Karpas-422 (cell line): Measurements from ENCODE around the gene CAPN12. TPM values are rescaled to one million over a fixed set of nuclear protein-coding genes. Genes with fewer than 3 reads are reported as not detected.

Experiments
- DNase-seq: peaks from one replicate; pipeline ENCODE4 v3.0.0-alpha.2; 2015
- H2AFZ ChIP-seq: fragments of 200-600 bp; sonication (generic); 2 replicates; pipeline ENCODE4 v1.6.1; 2014; ENCODE audit warnings: antibody characterized with exemption, low read length, mixed read lengths
- H3K27ac ChIP-seq: fragments of 200-600 bp; sonication (generic); 2 replicates; pipeline ENCODE4 v1.5.1; 2014; ENCODE audit warnings: mild to moderate bottlenecking, low read length, moderate library complexity
- H3K27me3 ChIP-seq: fragments of 200-600 bp; sonication (generic); 2 replicates; pipeline ENCODE4 v1.6.1; 2014; ENCODE audit warnings: low read length, mixed read lengths
- H3K36me3 ChIP-seq: fragments of 200-600 bp; sonication (generic); 2 replicates; pipeline ENCODE4 v1.6.1; 2014; ENCODE audit warnings: low read length, mixed read lengths; ENCODE audit not compliant: insufficient read depth
- H3K4me1 ChIP-seq: fragments of 200-600 bp; sonication (generic); 2 replicates; pipeline ENCODE4 v1.6.1; 2014; ENCODE audit warnings: mild to moderate bottlenecking, low read length, mixed read lengths
- H3K4me2 ChIP-seq: fragments of 200-600 bp; sonication (generic); 2 replicates; pipeline ENCODE4 v1.6.1; 2014; ENCODE audit warnings: low read length, low read depth, mild to moderate bottlenecking; ENCODE audit not compliant: poor library complexity, severe bottlenecking
- H3K4me3 ChIP-seq: fragments of 200-600 bp; sonication (generic); 2 replicates; pipeline ENCODE4 v1.5.1; 2014; ENCODE audit warnings: mild to moderate bottlenecking, antibody characterized with exemption, low read length, mixed read lengths
- H3K79me2 ChIP-seq: fragments of 200-600 bp; sonication (generic); 2 replicates; pipeline ENCODE4 v1.6.1; 2014; ENCODE audit warnings: mild to moderate bottlenecking, low read length, mixed read lengths
- H3K9ac ChIP-seq: fragments of 200-600 bp; sonication (generic); 2 replicates; pipeline ENCODE4 v1.6.0; 2014; ENCODE audit warnings: low read length
- H3K9me2 ChIP-seq: fragments of 200-600 bp; sonication (generic), shearing (Covaris generic); replicated peaks from 2 replicates; pipeline ENCODE4 v1.6.0; 2014; ENCODE audit warnings: mild to moderate bottlenecking, low read length, moderate library complexity; ENCODE audit not compliant: insufficient read depth
- H3K9me3 ChIP-seq: fragments of 300-700, 200-600 bp; sonication (generic); 2 replicates; pipeline ENCODE4 v1.6.1; 2014; ENCODE audit warnings: low read length, mixed read lengths
- H4K20me1 ChIP-seq: fragments of 200-600 bp; sonication (generic); 2 replicates; pipeline ENCODE4 v1.6.1; 2014; ENCODE audit warnings: mild to moderate bottlenecking, antibody characterized with exemption, low read length, low read depth; ENCODE audit not compliant: insufficient read depth
- total RNA-seq: library from RNA; depleted of rRNA; stranded (reverse); fragments of >200 nt; shearing (Covaris generic); gene quantifications from 2 replicates; pipeline ENCODE4 v1.2.3, GENCODE V29; 2014; ENCODE audit warnings: low replicate concordance

The CAPN12 gene
- total RNA-seq, 1 experiment from 2014 or later: not detected

DNA sequence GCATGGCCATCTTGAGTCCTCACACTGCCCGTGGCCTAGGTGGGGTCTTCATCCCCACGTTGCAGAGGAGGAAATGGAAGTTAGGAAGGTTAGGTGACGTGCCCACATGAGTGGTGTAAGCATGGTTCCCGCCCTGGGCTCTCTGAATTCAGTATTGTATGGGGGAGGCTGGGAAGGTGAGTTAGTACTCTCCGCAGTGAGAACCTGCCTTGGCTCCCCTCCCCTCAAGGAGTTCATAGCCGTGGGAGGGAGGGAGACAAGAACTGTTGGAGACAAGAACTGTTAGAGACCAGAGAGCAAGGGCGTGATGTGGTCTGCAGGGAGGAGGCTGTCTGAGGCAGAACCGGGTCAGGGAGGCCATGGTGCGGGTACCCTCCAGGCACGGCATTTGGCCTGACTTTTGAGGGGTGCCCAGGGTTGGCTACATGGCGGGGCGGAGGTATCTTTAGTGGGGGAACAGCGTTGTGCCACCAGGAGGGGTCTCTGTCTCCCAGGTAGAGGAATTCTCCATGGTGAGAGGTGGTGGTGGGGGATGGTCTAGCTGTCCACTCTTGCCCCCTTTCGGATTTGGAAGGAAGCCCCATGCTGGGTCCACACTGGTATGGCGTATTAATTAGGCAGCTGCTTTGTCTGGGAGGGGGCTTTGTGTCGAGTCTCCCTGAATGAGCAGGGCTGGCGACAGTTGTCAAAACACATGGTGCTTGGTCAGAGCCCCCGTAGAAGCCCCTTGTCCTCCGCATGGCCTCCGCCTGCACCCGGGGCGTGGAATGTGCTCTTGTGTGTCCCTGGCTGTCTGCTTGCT is 45.8 kb downstream of the CAPN12 start:
- H3K36me3 ChIP-seq: no peaks in the 10 kb centered on the region
- no peaks in the 10 kb centered on the region for H3K27me3 ChIP-seq
- H3K27ac ChIP-seq: no peak overlapping the region
- peaks cover 23% of the 10 kb centered on the region for H3K4me1 ChIP-seq
- no peak overlapping the region for H2AFZ ChIP-seq
- H3K9me2 ChIP-seq: no peaks in the 10 kb centered on the region
- no peak overlapping the region for H3K4me2 ChIP-seq
- H3K79me2 ChIP-seq: peaks cover 59% of the 10 kb centered on the region
- no peak overlapping the region for H3K9ac ChIP-seq
- no peak for DNase-seq
- H4K20me1 ChIP-seq: peaks cover 12% of the 10 kb centered on the region; the same call in 1 of the 2 replicates
- no peaks in the 10 kb centered on the region for H3K9me3 ChIP-seq
- H3K4me3 ChIP-seq: no peak overlapping the region

GRCh38 chr19:38697641-38698071 is 46.6 kb downstream of the CAPN12 start:
- Histone ChIP-seq H3K4me3 (no peak overlapping the region), H3K36me3 (no peaks in the 10 kb centered on the region), H3K9ac (no peak overlapping the region), H3K27me3 (no peaks in the 10 kb centered on the region), H3K4me2 (no peak overlapping the region), H3K9me2 (no peaks in the 10 kb centered on the region), H4K20me1 (peaks cover 12% of the 10 kb centered on the region; the same call in 1 of the 2 replicates), H3K79me2 (peaks cover 66% of the 10 kb centered on the region), H3K4me1 (peaks cover 31% of the 10 kb centered on the region), H3K27ac (no peak overlapping the region), H2AFZ (no peak overlapping the region), H3K9me3 (no peaks in the 10 kb centered on the region)
- DNase-seq: no peak

DNA sequence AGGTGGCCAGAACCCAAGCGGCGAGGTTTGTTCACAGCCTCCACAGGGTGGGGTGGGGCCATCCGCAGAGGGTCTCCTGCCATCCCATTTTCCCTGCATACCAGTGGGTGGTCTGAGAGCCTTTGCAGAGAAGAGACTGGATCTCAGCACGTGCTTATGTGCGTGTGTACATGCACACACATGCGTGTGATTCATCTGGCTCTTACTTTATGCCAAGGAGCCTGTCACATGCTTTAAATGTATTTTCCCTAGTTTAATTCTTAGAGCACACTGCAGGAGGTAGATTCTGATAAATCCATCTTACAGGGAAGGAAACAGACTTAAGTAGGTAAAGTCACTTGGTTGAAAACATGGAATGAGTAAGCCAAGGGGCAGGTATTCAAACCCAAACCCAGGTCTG is 47.1 kb downstream of the CAPN12 start:
- no peaks in the 10 kb centered on the region for H3K36me3 ChIP-seq
- H3K79me2 ChIP-seq: peaks cover 71% of the 10 kb centered on the region
- peaks cover 12% of the 10 kb centered on the region; the same call in 1 of the 2 replicates for H4K20me1 ChIP-seq
- no peak overlapping the region for H3K4me2 ChIP-seq
- H3K4me1 ChIP-seq: peaks cover 32% of the 10 kb centered on the region
- no peak overlapping the region for H3K4me3 ChIP-seq
- no peak overlapping the region for H3K9ac ChIP-seq
- H3K9me2 ChIP-seq: no peaks in the 10 kb centered on the region
- H3K27ac ChIP-seq: no peak overlapping the region
- no peaks in the 10 kb centered on the region for H3K27me3 ChIP-seq
- no peak for DNase-seq
- no peaks in the 10 kb centered on the region for H3K9me3 ChIP-seq
- H2AFZ ChIP-seq: no peak overlapping the region

DNA sequence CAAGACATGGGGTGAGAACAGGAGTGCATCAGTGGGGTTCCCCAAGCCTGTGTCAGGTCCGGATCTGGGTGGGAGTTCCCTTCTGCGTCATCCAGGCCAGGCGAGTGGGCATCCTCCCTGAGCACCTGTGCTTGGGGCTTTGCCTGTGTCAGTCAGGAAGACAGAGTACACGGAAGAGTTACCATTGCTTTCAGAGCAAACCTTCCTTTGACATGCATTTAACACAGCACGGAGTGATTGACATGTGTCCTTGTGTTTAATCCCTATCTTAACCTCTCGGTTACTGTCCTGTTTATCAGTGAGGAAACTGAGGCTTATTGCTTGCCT is 47.6 kb downstream of the CAPN12 start:
- no peak overlapping the region for H3K9ac ChIP-seq
- no peak overlapping the region for H3K4me2 ChIP-seq
- H3K4me3 ChIP-seq: no peak overlapping the region
- H3K9me3 ChIP-seq: no peaks in the 10 kb centered on the region
- H3K79me2 ChIP-seq: peaks cover 76% of the 10 kb centered on the region
- no peak overlapping the region for H2AFZ ChIP-seq
- no peak for DNase-seq
- H3K36me3 ChIP-seq: no peaks in the 10 kb centered on the region
- H4K20me1 ChIP-seq: peaks cover 12% of the 10 kb centered on the region; the same call in 1 of the 2 replicates
- H3K4me1 ChIP-seq: peaks cover 32% of the 10 kb centered on the region
- no peaks in the 10 kb centered on the region for H3K9me2 ChIP-seq
- no peak overlapping the region for H3K27ac ChIP-seq
- no peaks in the 10 kb centered on the region for H3K27me3 ChIP-seq

DNA sequence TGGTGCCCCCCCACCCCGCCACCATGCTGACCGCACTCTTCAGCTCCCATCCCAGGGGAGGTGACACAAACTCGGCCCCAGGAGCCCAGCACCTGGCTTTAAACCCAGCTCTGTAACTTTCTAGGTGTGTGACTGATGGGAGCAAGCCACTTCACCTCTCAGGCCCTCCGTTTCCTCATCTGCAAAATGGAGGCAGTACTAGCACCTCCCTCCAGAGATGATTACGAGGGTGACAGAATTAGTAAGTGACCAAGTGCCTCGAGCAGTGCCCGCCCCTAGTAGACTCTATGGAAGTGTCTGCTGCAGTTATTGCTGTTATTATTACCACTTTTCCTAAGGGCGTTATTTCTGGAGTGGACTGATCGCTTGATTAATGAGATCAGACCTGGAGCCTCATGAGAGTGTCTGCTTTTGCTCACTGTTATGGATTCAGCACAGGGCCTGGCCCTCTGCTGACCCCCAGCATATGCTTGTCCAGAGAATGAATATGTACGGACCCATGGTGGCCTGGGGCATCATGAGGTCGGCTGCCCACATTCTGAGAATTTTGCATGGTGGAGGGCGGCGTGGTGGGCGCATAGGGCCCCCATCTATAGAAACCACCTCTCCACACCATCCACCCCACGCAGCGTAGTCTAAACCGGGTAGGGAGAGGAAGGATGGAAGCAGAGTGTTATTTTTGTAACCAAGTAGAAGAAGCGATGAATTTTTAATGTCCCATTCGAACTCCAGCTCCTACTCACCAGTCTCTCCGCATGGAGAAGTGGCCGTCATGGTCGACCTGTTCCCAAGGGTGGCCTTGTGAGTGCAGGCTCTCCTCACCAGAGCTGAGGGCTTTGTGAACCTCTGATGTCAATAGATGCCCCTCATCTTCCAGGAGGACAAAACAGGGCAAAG is 48.2 kb downstream of the CAPN12 start:
- 0 out of 2 replicates have a peak overlapping the region, but pooled peaks have one; percentile 36 for H3K27ac ChIP-seq
- H3K4me3 ChIP-seq: no peak overlapping the region
- peaks cover 12% of the 10 kb centered on the region; the same call in 1 of the 2 replicates for H4K20me1 ChIP-seq
- no peak overlapping the region for H2AFZ ChIP-seq
- no peaks in the 10 kb centered on the region for H3K9me2 ChIP-seq
- DNase-seq: no peak
- H3K4me2 ChIP-seq: no peak overlapping the region
- 0 out of 2 replicates have a peak overlapping the region, but pooled peaks have one; percentile 5 for H3K9ac ChIP-seq
- H3K79me2 ChIP-seq: peaks cover 80% of the 10 kb centered on the region
- no peaks in the 10 kb centered on the region for H3K36me3 ChIP-seq
- H3K4me1 ChIP-seq: peaks cover 32% of the 10 kb centered on the region
- H3K27me3 ChIP-seq: no peaks in the 10 kb centered on the region
- H3K9me3 ChIP-seq: no peaks in the 10 kb centered on the region

GRCh38 chr19:38695317-38695683 is 49.0 kb downstream of the CAPN12 start:
- H3K4me3 ChIP-seq: no peak overlapping the region
- 0 out of 2 replicates have a peak overlapping the region, but pooled peaks have one; percentile 5 for H3K9ac ChIP-seq
- no peaks in the 10 kb centered on the region for H3K36me3 ChIP-seq
- peaks cover 88% of the 10 kb centered on the region for H3K79me2 ChIP-seq
- no peaks in the 10 kb centered on the region for H3K9me3 ChIP-seq
- peaks cover 32% of the 10 kb centered on the region for H3K4me1 ChIP-seq
- H3K4me2 ChIP-seq: peak overlapping the region; percentile 38
- H2AFZ ChIP-seq: no peak overlapping the region
- H4K20me1 ChIP-seq: peaks cover 17% of the 10 kb centered on the region
- no peak for DNase-seq
- H3K9me2 ChIP-seq: no peaks in the 10 kb centered on the region
- no peaks in the 10 kb centered on the region for H3K27me3 ChIP-seq
- peak overlapping the region; percentile 36 for H3K27ac ChIP-seq

GRCh38 chr19:38693380-38694223 is 50.7 kb downstream of the CAPN12 start:
- Histone ChIP-seq H3K9me2 (no peaks in the 10 kb centered on the region), H3K36me3 (no peaks in the 10 kb centered on the region), H3K27me3 (no peaks in the 10 kb centered on the region), H2AFZ (no peak overlapping the region), H3K27ac (peak overlapping the region; percentile 27; the same call in 1 of the 2 replicates), H3K9ac (peak overlapping the region; percentile 17; the same call in 1 of the 2 replicates), H3K9me3 (no peaks in the 10 kb centered on the region), H3K4me1 (peaks cover 36% of the 10 kb centered on the region), H4K20me1 (peaks cover 11% of the 10 kb centered on the region; the same call in 1 of the 2 replicates), H3K4me3 (no peak overlapping the region), H3K4me2 (no peak overlapping the region), H3K79me2 (peaks cover 93% of the 10 kb centered on the region)
- DNase-seq: no peak
